H9 (cell line): Measurements from ENCODE around the gene SH3GLB2. TPM values are rescaled to one million over a fixed set of nuclear protein-coding genes. Genes with fewer than 3 reads are reported as not detected.

ENCODE experiments used
- DNase-seq: peaks from one replicate; pipeline ENCODE4 v3.0.0-alpha.2; 2017
- H2AFZ ChIP-seq: one replicate; pipeline ENCODE4 v1.6.1; 2013; ENCODE audit warnings: mild to moderate bottlenecking, low read length, control low read depth, moderate library complexity
- H2AK5ac ChIP-seq: 2 replicates; pipeline ENCODE4 v1.6.1; 2013; ENCODE audit warnings: low read length, control low read depth, mixed read lengths; ENCODE audit not compliant: insufficient read length
- H2BK120ac ChIP-seq: one replicate; pipeline ENCODE4 v1.6.1; 2013; ENCODE audit warnings: low read depth, mild to moderate bottlenecking, low read length, control low read depth, inconsistent platforms; ENCODE audit not compliant: poor library complexity, severe bottlenecking
- H2BK12ac ChIP-seq: 2 replicates; pipeline ENCODE4 v1.6.1; 2013; ENCODE audit warnings: low read length, control low read depth, mixed read lengths, low read depth; ENCODE audit not compliant: insufficient read length
- H2BK15ac ChIP-seq: 2 replicates; pipeline ENCODE4 v1.6.1; 2013; ENCODE audit warnings: low read depth, low read length, control low read depth
- H2BK20ac ChIP-seq: one replicate; pipeline ENCODE4 v1.6.1; 2013; ENCODE audit warnings: low read depth, mild to moderate bottlenecking, low read length, control low read depth, inconsistent platforms; ENCODE audit not compliant: poor library complexity, severe bottlenecking
- H2BK5ac ChIP-seq: 2 replicates; pipeline ENCODE4 v1.6.1; 2013; ENCODE audit warnings: low read length, control low read depth, mixed read lengths; ENCODE audit not compliant: insufficient read length
- H3K14ac ChIP-seq: 2 replicates; pipeline ENCODE4 v1.6.1; 2013; ENCODE audit warnings: low read length, control low read depth; ENCODE audit not compliant: insufficient read depth
- H3K18ac ChIP-seq: 2 replicates; pipeline ENCODE4 v1.6.1; 2013; ENCODE audit warnings: low read depth, mild to moderate bottlenecking, mixed read lengths, low read length, control low read depth; ENCODE audit not compliant: insufficient read length
- H3K23ac ChIP-seq: 2 replicates; pipeline ENCODE4 v1.6.1; 2013; ENCODE audit warnings: low read length, control low read depth, mixed read lengths, low read depth; ENCODE audit not compliant: insufficient read length
- H3K23me2 ChIP-seq: 2 replicates; pipeline ENCODE4 v1.6.1; 2013; ENCODE audit warnings: low read depth, mild to moderate bottlenecking, mixed read lengths, low read length, control low read depth; ENCODE audit not compliant: insufficient read length, poor library complexity, severe bottlenecking
- H3K27ac ChIP-seq: 2 replicates; pipeline ENCODE4 v1.5.1; 2013; ENCODE audit warnings: low read length, control low read depth, mixed read lengths, low read depth; ENCODE audit not compliant: insufficient read length
- H3K27me3 ChIP-seq: 2 replicates; pipeline ENCODE4 v1.6.1; 2013; ENCODE audit warnings: low read length, control low read depth, inconsistent platforms; ENCODE audit not compliant: insufficient read depth
- H3K4ac ChIP-seq: 2 replicates; pipeline ENCODE4 v1.6.1; 2013; ENCODE audit warnings: low read depth, mild to moderate bottlenecking, control low read depth, inconsistent platforms, low read length, moderate library complexity
- H3K4me1 ChIP-seq: 2 replicates; pipeline ENCODE4 v1.6.1; 2013; ENCODE audit warnings: low read length, control low read depth, inconsistent platforms; ENCODE audit not compliant: insufficient read depth
- H3K4me2 ChIP-seq: 2 replicates; pipeline ENCODE4 v1.6.1; 2013; ENCODE audit warnings: low read length, control low read depth, mixed read lengths; ENCODE audit not compliant: insufficient read length, insufficient read depth
- H3K56ac ChIP-seq: 2 replicates; pipeline ENCODE4 v1.6.1; 2013; ENCODE audit warnings: low read depth, mild to moderate bottlenecking, mixed read lengths, low read length, control low read depth; ENCODE audit not compliant: insufficient read length
- H3K79me1 ChIP-seq: 2 replicates; pipeline ENCODE4 v1.6.1; 2013; ENCODE audit warnings: low read depth, mild to moderate bottlenecking, moderate library complexity, low read length, control low read depth, inconsistent platforms; ENCODE audit not compliant: insufficient read depth, poor library complexity, severe bottlenecking
- H3K79me2 ChIP-seq: 2 replicates; pipeline ENCODE4 v1.6.1; 2013; ENCODE audit warnings: low read length, control low read depth, inconsistent platforms; ENCODE audit not compliant: insufficient read depth
- H3K9ac ChIP-seq: 2 replicates; pipeline ENCODE4 v1.6.1; 2013; ENCODE audit warnings: low read length, control low read depth, mixed read lengths; ENCODE audit not compliant: insufficient read length; ENCODE audit errors: extremely low read depth
- H3K9me3 ChIP-seq: one replicate; pipeline ENCODE4 v1.6.1; 2013; ENCODE audit warnings: low read depth, low read length, inconsistent platforms; ENCODE audit not compliant: control insufficient read depth
- H3T11ph ChIP-seq: one replicate; pipeline ENCODE4 v1.6.1; 2013; ENCODE audit warnings: mild to moderate bottlenecking, low read length, control low read depth, inconsistent platforms
- H4K20me1 ChIP-seq: one replicate; pipeline ENCODE4 v1.6.1; 2013; ENCODE audit not compliant: control insufficient read depth, insufficient read length, insufficient read depth
- H4K5ac ChIP-seq: 2 replicates; pipeline ENCODE4 v1.6.1; 2013; ENCODE audit warnings: low read depth, mild to moderate bottlenecking, mixed read lengths, low read length, control low read depth; ENCODE audit not compliant: insufficient read length
- H4K8ac ChIP-seq: replicated peaks from 2 replicates; pipeline ENCODE4 v1.6.1; 2013; ENCODE audit warnings: low read length, control low read depth, mixed read lengths, low read depth; ENCODE audit not compliant: insufficient read length
- H4K91ac ChIP-seq: 2 replicates; pipeline ENCODE4 v1.6.1; 2013; ENCODE audit warnings: low read depth, mild to moderate bottlenecking, moderate library complexity, mixed read lengths, low read length, control low read depth; ENCODE audit not compliant: insufficient read length
- H3K27ac Mint-ChIP-seq, 3 experiments: 2 replicates in 2 of 3; 3 replicates in 1 of 3; pipeline ENCODE4 v1.8.0; 2020 to 2021; ENCODE audit warnings: mixed read lengths in 3 of 3, mild to moderate bottlenecking in 1 of 3, moderate library complexity in 1 of 3
- H3K27me3 Mint-ChIP-seq: 2 replicates; pipeline ENCODE4 v1.8.0; 2021; ENCODE audit warnings: low read depth, mild to moderate bottlenecking, moderate library complexity, mixed read lengths
- H3K36me3 Mint-ChIP-seq, 3 experiments: 2 replicates in 2 of 3; 3 replicates in 1 of 3; pipeline ENCODE4 v1.8.0; 2020 to 2021; ENCODE audit warnings: low read depth in 3 of 3, mixed read lengths in 3 of 3; ENCODE audit not compliant: insufficient read depth in 1 of 3
- H3K4me1 Mint-ChIP-seq, 2 experiments: 2 replicates each; pipeline ENCODE4 v1.8.0; 2020; ENCODE audit warnings: mixed read lengths in 2 of 2
- H3K4me3 Mint-ChIP-seq, 2 experiments: 2 replicates in 1 of 2; 3 replicates in 1 of 2; pipeline ENCODE4 v1.8.0; 2020 to 2021; ENCODE audit warnings: mild to moderate bottlenecking in 2 of 2, mixed read lengths in 2 of 2, moderate library complexity in 1 of 2
- H3K9me3 Mint-ChIP-seq, 2 experiments: 2 replicates in 1 of 2; 3 replicates in 1 of 2; pipeline ENCODE4 v1.8.0; 2020; ENCODE audit warnings: mild to moderate bottlenecking in 2 of 2, mixed read lengths in 2 of 2, moderate library complexity in 1 of 2
- WGBS: extraction: QIAGEN DNeasy Blood & Tissue Kit; methylation state at CpG from one replicate; pipeline ENCODE4 v1.1.7; 2013; ENCODE audit warnings: missing lambda C conversion rate, low lambda C conversion rate, mixed read lengths; ENCODE audit not compliant: insufficient read length; ENCODE audit errors: extremely low coverage; 5-methylcytosine and 5-hydroxymethylcytosine counted together
- total RNA-seq: library from RNA; stranded (reverse); gene quantifications from 2 replicates; pipeline ENCODE4 v1.2.1, GENCODE V29; 2021
- TF ChIP-seq, protein P1 (sequence below): fragments of 200-600 bp; sonication (generic); conservative IDR thresholded peaks from 3 replicates; pipeline ENCODE4 v1.8.0; 2021; ENCODE audit warnings: antibody characterized with exemption, mild to moderate bottlenecking

The SH3GLB2 gene
- total RNA-seq, 1 experiment from 2014 or later = 69.5 TPM

DNA sequence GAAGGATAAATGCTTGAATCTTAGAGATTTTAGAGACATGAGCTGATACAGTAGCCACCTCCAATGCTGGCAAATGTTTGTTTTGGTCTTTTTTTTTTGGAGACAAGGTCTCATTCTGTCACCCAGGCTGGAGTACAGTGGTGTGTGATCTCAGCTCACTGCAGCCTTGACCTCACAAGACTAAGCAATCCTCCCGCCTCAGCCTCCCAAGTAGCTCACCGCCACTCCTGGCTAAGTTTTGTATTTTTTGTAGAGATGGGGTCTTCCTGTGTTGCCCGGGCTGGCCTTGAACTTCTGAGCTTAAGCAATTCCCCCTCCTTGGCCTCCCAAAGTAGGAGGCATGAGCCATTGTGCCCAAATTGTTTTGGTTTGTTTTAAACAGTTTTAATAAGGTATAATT lies 46.0 kb upstream of the SH3GLB2 start:
- Histone ChIP-seq H3K4me2 (no peak overlapping the region), H2AK5ac (no peak overlapping the region), H2BK20ac (no peak overlapping the region), H3K27ac (no peak overlapping the region), H2BK5ac (no peak overlapping the region), H2BK15ac (no peak overlapping the region), H2BK12ac (no peak overlapping the region), H3K79me2 (no peaks in the 10 kb centered on the region), H2BK120ac (no peak overlapping the region), H3T11ph (no peak overlapping the region), H3K14ac (no peak overlapping the region), H3K56ac (no peak overlapping the region), H3K4me1 (peaks cover 5% of the 10 kb centered on the region; the same call in 1 of the 2 replicates), H3K79me1 (no peaks in the 10 kb centered on the region), H3K18ac (no peak overlapping the region), H3K4ac (no peak overlapping the region), H3K23ac (no peak overlapping the region), H4K91ac (no peak overlapping the region), H3K9ac (no peak overlapping the region), H4K20me1 (no peaks in the 10 kb centered on the region), H4K5ac (no peak overlapping the region), H2AFZ (no peak overlapping the region), H3K9me3 (no peaks in the 10 kb centered on the region), H3K27me3 (no peaks in the 10 kb centered on the region), H4K8ac (no peak overlapping the region), H3K23me2 (no peaks in the 10 kb centered on the region)
- TF ChIP-seq, protein P1, sequence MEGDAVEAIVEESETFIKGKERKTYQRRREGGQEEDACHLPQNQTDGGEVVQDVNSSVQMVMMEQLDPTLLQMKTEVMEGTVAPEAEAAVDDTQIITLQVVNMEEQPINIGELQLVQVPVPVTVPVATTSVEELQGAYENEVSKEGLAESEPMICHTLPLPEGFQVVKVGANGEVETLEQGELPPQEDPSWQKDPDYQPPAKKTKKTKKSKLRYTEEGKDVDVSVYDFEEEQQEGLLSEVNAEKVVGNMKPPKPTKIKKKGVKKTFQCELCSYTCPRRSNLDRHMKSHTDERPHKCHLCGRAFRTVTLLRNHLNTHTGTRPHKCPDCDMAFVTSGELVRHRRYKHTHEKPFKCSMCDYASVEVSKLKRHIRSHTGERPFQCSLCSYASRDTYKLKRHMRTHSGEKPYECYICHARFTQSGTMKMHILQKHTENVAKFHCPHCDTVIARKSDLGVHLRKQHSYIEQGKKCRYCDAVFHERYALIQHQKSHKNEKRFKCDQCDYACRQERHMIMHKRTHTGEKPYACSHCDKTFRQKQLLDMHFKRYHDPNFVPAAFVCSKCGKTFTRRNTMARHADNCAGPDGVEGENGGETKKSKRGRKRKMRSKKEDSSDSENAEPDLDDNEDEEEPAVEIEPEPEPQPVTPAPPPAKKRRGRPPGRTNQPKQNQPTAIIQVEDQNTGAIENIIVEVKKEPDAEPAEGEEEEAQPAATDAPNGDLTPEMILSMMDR = no peak
- no peaks in the 10 kb centered on the region for H3K27me3 Mint-ChIP-seq
- H3K4me3 Mint-ChIP-seq = no peak overlapping the region
- H3K27ac Mint-ChIP-seq = no peak overlapping the region; a peak in 1 of 7 replicates
- no peak for DNase-seq
- H3K9me3 Mint-ChIP-seq = no peaks in the 10 kb centered on the region
- H3K36me3 Mint-ChIP-seq = peaks cover 0 to 2% (median 0%) of the 10 kb centered on the region in 3 experiments; a peak in 3 of 7 replicates
- peaks cover 15 to 24% of the 10 kb centered on the region in 2 experiments for H3K4me1 Mint-ChIP-seq
- no CpG with 5 or more reads among the region's 3 CpGs for WGBS
